ENCODE data around the gene GINS2.

Gene GINS2

DNA sequence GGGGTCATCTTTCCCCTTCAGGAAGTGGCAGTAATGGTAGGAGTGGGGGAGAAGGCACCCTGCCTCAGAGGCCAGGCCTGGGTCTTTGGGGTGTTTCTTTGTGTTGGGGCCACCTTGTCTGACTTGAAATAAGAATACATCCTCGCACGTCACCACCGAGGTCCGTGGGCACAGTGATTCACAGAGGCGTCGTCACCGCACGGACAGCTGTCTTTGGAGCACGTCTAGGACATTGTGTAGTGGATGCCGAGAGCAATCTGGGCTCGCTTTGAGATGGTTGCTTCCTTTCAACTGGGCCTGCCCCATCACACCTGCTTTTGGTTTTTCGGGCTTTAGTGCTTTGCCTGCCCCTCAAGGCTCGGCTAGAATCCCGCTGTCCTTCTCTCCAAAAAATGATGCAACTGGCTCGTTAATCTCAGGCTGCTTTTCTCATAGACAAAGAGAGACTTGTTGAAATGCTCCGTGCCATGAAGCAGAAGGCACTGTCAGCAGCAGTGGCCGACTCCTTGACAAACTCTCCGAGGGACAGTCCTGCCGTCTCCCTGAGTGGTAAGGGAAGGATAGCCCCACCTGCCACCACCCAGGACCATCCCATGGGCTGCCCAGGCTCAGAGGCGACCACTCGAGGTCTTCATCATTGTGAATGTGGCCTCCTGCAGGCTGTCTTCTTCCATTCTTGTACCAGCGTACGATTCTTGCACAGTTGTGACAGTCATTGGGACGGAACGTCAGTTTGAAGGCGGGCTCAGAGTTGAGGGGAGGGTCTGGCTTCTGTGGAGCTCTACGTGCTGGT is 24.0 kb downstream of the GINS2 start:
- no peak for DNase-seq
- no peaks in the 10 kb centered on the region for H3K27me3 ChIP-seq (ENCODE audit: insufficient read depth, low read depth, severe bottlenecking)
- no peak overlapping the region for H3K27ac ChIP-seq
- no peak for TF ChIP-seq CTCF (IDR thresholded peaks at IDR 0.05; ENCODE audit: low read depth, low read length)
- H3K9me3 ChIP-seq (ENCODE audit: severe bottlenecking) = no peaks in the 10 kb centered on the region
- peaks cover 90% of the 10 kb centered on the region for H3K36me3 ChIP-seq
- H3K4me3 ChIP-seq (ENCODE audit: low read depth, low read length) = no peak overlapping the region

GRCh38 chr16:85663891-85664321 is 24.8 kb downstream of the GINS2 start:
- no peaks in the 10 kb centered on the region for H3K9me3 ChIP-seq (ENCODE audit: severe bottlenecking)
- no peak overlapping the region for H3K27ac ChIP-seq
- peaks cover 91% of the 10 kb centered on the region for H3K36me3 ChIP-seq
- H3K27me3 ChIP-seq (ENCODE audit: insufficient read depth, low read depth, severe bottlenecking) = no peaks in the 10 kb centered on the region
- no peak overlapping the region for H3K4me3 ChIP-seq (ENCODE audit: low read depth, low read length)
- TF ChIP-seq CTCF (IDR thresholded peaks at IDR 0.05; ENCODE audit: low read depth, low read length) = no peak
- DNase-seq = no peak

DNA sequence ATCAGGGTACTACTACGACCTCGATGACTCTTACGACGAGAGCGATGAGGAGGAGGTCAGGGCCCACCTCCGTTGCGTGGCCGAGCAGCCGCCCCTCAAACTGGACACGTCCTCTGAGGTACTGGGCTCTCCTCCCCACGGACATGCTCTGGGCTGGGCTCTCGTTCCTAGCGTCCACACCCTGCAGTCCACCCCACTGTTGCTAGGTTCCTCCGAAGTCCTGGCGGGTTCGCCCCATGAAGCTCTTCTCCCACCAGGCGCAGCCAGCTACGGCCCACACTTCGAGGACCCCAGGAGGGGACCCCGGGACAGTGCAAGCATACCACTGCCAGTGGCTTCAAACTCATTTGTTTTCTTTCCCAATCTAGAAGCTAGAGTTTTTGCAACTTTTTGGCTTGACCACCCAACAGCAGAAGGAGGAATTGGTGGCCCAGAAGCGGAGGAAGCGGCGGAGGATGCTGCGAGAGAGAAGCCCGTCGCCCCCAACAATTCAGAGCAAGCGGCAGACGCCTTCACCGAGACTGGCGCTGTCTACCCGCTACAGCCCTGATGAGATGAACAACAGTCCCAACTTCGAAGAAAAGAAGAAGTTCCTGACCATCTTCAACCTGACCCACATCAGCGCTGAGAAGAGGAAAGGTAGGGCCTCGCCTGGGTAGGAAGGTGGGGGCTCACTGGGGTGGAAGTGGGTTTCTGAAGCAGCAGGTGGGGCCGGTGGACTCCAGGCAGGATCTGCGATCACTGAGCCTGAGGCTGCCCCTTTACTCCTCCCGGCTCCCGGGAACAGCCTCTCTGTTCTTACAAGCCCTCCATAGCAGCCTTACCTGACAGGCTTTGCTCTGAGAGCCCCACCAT is 25.6 kb downstream of the GINS2 start:
- DNase-seq = no peak
- Histone ChIP-seq H3K27ac (no peak overlapping the region), H3K9me3 (ENCODE audit: severe bottlenecking) (no peaks in the 10 kb centered on the region), H3K27me3 (ENCODE audit: insufficient read depth, low read depth, severe bottlenecking) (no peaks in the 10 kb centered on the region), H3K4me3 (ENCODE audit: low read depth, low read length) (no peak overlapping the region), H3K36me3 (peaks cover 93% of the 10 kb centered on the region)
- no peak for TF ChIP-seq CTCF (IDR thresholded peaks at IDR 0.05; ENCODE audit: low read depth, low read length)

GRCh38 chr16:85662482-85662812 is 26.3 kb downstream of the GINS2 start:
- H3K9me3 ChIP-seq (ENCODE audit: severe bottlenecking) = no peaks in the 10 kb centered on the region
- peaks cover 99% of the 10 kb centered on the region for H3K36me3 ChIP-seq
- no peak for DNase-seq
- no peak for TF ChIP-seq CTCF (IDR thresholded peaks at IDR 0.05; ENCODE audit: low read depth, low read length)
- H3K27me3 ChIP-seq (ENCODE audit: insufficient read depth, low read depth, severe bottlenecking) = no peaks in the 10 kb centered on the region
- no peak overlapping the region for H3K4me3 ChIP-seq (ENCODE audit: low read depth, low read length)
- H3K27ac ChIP-seq = no peak overlapping the region

GRCh38 chr16:85661740-85662481 is 26.8 kb downstream of the GINS2 start:
- Histone ChIP-seq H3K4me3 (ENCODE audit: low read depth, low read length) (no peak overlapping the region), H3K27me3 (ENCODE audit: insufficient read depth, low read depth, severe bottlenecking) (no peaks in the 10 kb centered on the region), H3K27ac (no peak overlapping the region), H3K36me3 (peaks cover 99% of the 10 kb centered on the region), H3K9me3 (ENCODE audit: severe bottlenecking) (no peaks in the 10 kb centered on the region)
- DNase-seq = no peak
- TF ChIP-seq CTCF (IDR thresholded peaks at IDR 0.05; ENCODE audit: low read depth, low read length) = no peak

Data from WERI-Rb-1 (cell line).